Raji (cell line): ENCODE results near the gene PRKAB1.

Experiments
- POLR2A ChIP-seq: IDR thresholded peaks from 2 replicates; pipeline ENCODE4 v1.6.1; 2011; ENCODE audit warnings: low read depth, low read length, control low read depth; ENCODE audit not compliant: insufficient read depth

PRKAB1 gene

GRCh38 chr12:119715268-119715620 is 47.3 kb downstream of the PRKAB1 start:
- TF ChIP-seq POLR2A, result no peak

- TF ChIP-seq POLR2A, result no peak
These were observed 50.2 kb downstream of the PRKAB1 start for GRCh38 chr12:119718141-119718540.

- no peak for TF ChIP-seq POLR2A
These were observed 52.4 kb downstream of the PRKAB1 start for GRCh38 chr12:119720349-119720748.

GRCh38 chr12:119721306-119721705 is 53.4 kb downstream of the PRKAB1 start:
- TF ChIP-seq POLR2A, result no peak

GRCh38 chr12:119725523-119725922 is 57.6 kb downstream of the PRKAB1 start:
- TF ChIP-seq POLR2A, result no peak

GRCh38 chr12:119727600-119728443 is 59.9 kb downstream of the PRKAB1 start:
- no peak for TF ChIP-seq POLR2A

- no peak for TF ChIP-seq POLR2A
These were observed 60.5 kb downstream of the PRKAB1 start for GRCh38 chr12:119728444-119728745.

- no peak for TF ChIP-seq POLR2A
These were observed 61.9 kb downstream of the PRKAB1 start for GRCh38 chr12:119729871-119730270.

- no peak for TF ChIP-seq POLR2A
These were observed 62.4 kb downstream of the PRKAB1 start for GRCh38 chr12:119730381-119730780.
